GM21717 (cell line): Measurements from ENCODE around the gene PPM1D.

Experiments used
- ATAC-seq: cut with Tn5 transposase; IDR thresholded peaks from one replicate; pipeline ENCODE4 v1.9.1; 2021; ENCODE audit warnings: mild to moderate bottlenecking, moderate library complexity; ENCODE audit not compliant: unreplicated experiment

Gene PPM1D

GRCh38 chr17:60618080-60618479 is 18.1 kb downstream of the PPM1D start:
- no peak for ATAC-seq

GRCh38 chr17:60618854-60619526 is 19.0 kb downstream of the PPM1D start:
- no peak for ATAC-seq

- ATAC-seq = no peak
Measured at GRCh38 chr17:60622961-60623360, 23.0 kb downstream of the PPM1D start.

- ATAC-seq = no peak
Measured at GRCh38 chr17:60623415-60623814, 23.4 kb downstream of the PPM1D start.

- ATAC-seq = no peak
Measured at GRCh38 chr17:60627124-60627523, 27.1 kb downstream of the PPM1D start.

GRCh38 chr17:60628252-60628889 is 28.4 kb downstream of the PPM1D start:
- no peak for ATAC-seq

- ATAC-seq = no peak
Measured at GRCh38 chr17:60629120-60629519, 29.1 kb downstream of the PPM1D start.

- no peak for ATAC-seq
Measured at GRCh38 chr17:60630352-60630751, 30.4 kb downstream of the PPM1D start.

GRCh38 chr17:60631119-60631518 is 31.1 kb downstream of the PPM1D start:
- ATAC-seq = no peak

- ATAC-seq = no peak
Measured at GRCh38 chr17:60637683-60638082, 37.7 kb downstream of the PPM1D start.

- ATAC-seq = no peak
Measured at GRCh38 chr17:60639019-60639330, 39.0 kb downstream of the PPM1D start.

- no peak for ATAC-seq
Measured at GRCh38 chr17:60640503-60640902, 40.5 kb downstream of the PPM1D start.

- ATAC-seq = no peak
Measured at GRCh38 chr17:60641126-60641525, 41.1 kb downstream of the PPM1D start.

- ATAC-seq = no peak
Measured at GRCh38 chr17:60641810-60642220, 41.8 kb downstream of the PPM1D start.

- ATAC-seq = no peak
Measured at GRCh38 chr17:60645918-60646523, 46.0 kb downstream of the PPM1D start.

GRCh38 chr17:60646701-60647100 is 46.7 kb downstream of the PPM1D start:
- ATAC-seq = no peak

- no peak for ATAC-seq
Measured at GRCh38 chr17:60647705-60648104, 47.7 kb downstream of the PPM1D start.

GRCh38 chr17:60652454-60653247 is 52.7 kb downstream of the PPM1D start:
- ATAC-seq = peak; percentile 95

GRCh38 chr17:60653569-60653968 is 53.6 kb downstream of the PPM1D start:
- ATAC-seq = no peak

GRCh38 chr17:60656499-60656898 is 56.5 kb downstream of the PPM1D start:
- no peak for ATAC-seq

GRCh38 chr17:60659156-60659555 is 59.2 kb downstream of the PPM1D start:
- ATAC-seq = no peak

- ATAC-seq = no peak
Measured at GRCh38 chr17:60661489-60661888, 61.5 kb downstream of the PPM1D start.
